Caki2 (cell line): ENCODE results near the gene ULBP1. TPM values are rescaled to one million over a fixed set of nuclear protein-coding genes. Genes with fewer than 3 reads are reported as not detected.
"Not testable (repeated sequence)": the region's sequence is repeated elsewhere in the genome, so short reads cannot be mapped to it uniquely, and the experiment has no call there.

ENCODE experiments used
- DNase-seq: peaks from one replicate; pipeline ENCODE4 v3.0.0-alpha.2; 2015; ENCODE audit warnings: low read depth
- in situ Hi-C: cut with HindIII; loops from 2 replicates; pipeline ENCODE4 v1.10.0; 2016; ENCODE audit warnings: low sequenced_read_pairs, low pct_unique_long_range_greater_than_20kb, mixed read lengths
- total RNA-seq: library from RNA; depleted of rRNA; stranded (reverse); fragments of >200 nt; shearing (Covaris generic); gene quantifications from 2 replicates; pipeline ENCODE4 v1.2.3, GENCODE V29; 2014; ENCODE audit warnings: low replicate concordance

The ULBP1 gene
- total RNA-seq, 1 experiment from 2014 or later: 0.57 TPM

DNA sequence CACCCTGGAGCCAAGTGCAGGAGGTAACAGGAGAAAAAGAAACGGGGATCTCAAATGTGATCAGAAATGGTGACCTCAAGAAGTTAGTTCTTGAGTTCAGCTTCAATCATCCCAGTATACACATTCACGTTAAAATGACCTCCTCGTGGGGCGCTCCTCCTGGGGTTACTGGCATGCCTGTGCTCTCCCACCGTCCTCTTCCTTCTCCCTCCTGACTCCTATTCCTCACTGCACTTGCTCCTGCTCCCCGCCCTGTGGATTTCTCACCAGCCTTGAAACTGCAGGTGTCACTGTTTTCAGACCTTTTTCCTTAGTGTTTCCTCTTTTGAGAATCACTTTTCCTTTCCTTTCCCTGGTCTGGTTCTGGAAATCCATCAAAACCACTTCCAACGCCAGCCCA lies 17.1 kb upstream of the ULBP1 start:
- DNase-seq, in situ Hi-C loops: not testable (repeated sequence)

DNA sequence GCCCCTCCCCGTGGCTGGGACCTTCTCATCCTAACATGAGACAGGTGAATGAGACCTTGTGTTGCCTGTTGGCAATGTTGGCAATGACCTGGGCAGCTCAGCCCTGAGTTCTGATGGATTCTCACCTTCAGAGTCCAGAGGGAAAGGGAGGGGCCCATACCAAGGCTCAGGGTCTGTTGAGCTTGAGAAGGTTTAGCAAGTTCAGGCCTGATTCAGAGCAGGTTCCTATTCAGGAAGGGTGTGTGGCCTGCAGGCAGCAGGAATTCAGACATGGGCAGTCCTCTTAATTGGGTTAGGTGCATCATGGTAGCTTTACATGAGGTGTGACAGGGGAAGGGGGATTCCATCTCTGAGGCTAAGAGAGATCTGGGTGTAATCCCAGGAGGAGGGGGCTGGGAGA lies 16.2 kb upstream of the ULBP1 start:
- DNase-seq, in situ Hi-C loops: not testable (repeated sequence)

DNA sequence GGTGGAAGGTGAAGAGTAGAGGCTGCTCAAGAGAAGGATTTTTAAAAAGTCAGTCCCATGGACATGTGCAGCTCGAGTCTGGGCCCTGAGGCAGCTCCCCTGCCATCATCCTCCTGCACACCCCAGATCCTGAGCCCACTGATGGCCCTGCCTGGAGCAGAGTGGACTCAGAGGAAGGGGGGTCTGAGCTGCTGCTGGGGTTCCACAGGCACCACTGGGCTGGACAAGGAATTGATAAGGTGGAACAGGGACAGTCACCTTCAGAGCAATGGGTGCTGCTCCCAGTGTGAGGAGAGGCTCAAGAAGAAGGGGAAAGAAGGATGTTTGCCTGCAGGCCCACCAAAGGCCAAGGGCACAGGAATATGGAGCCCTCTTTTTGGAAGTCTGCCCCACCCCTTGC lies 15.7 kb upstream of the ULBP1 start:
- in situ Hi-C loops: no loop called here

DNA sequence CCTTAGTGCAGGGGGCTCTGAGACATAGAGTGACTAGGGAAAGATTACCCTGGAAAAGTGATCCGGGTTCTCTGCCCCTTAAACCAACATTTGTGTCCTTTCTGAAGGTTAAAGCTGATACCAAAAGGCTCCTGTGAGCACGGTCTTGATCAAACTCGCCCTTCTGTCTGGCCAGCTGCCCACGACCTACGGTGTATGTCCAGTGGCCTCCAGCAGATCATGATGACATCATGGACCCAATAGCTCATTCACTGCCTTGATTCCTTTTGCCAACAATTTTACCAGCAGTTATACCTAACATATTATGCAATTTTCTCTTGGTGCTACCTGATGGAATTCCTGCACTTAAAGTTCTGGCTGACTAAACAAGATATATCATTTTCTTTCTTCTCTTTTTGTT lies 15.1 kb upstream of the ULBP1 start:
- DNase-seq: no peak
- in situ Hi-C loops: no loop called here

More for the DNA sequence above, 15.7 kb upstream of the ULBP1 start:
- no peak for DNase-seq

DNA sequence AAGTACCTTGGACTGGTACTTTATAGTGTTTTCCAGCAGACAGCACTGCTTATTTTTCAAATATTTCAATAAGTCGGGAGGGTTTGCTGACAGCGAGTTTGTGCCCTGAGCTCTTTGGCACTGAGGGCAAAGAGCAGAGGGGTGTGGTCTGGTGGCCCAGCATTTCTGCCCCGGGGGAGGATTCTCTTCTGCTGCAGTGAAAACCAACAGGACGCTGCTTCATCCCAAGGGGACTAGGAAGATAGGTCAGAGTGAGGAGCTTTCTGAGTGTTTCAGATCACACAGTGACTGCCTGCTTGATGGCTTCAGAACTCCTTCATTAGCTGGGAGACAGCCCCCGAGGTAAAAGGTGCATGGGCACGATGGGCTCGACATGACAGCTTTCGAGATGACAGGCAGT lies 13.3 kb upstream of the ULBP1 start:
- in situ Hi-C loops: no loop called here
- DNase-seq: no peak

DNA sequence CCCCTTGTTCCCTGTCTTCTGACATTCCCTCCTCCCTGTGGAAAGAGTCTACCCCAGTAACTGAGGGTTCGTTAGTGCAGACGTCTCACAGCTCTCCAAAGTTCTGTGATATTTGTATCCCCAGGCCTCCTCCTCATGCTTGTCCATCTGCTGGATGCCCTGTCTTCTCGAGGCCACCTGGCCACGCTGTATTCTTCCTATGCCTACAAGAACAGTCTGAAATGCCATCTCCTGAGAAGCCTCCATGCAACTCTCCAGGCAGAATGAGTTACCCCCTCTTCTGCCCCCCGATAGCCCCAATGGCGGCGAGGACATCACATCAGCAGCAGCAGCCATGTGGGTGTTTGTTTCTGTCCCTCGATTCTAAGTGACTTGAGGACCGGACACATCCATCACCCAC lies 12.6 kb upstream of the ULBP1 start:
- in situ Hi-C loops: no loop called here
- DNase-seq: no peak

DNA sequence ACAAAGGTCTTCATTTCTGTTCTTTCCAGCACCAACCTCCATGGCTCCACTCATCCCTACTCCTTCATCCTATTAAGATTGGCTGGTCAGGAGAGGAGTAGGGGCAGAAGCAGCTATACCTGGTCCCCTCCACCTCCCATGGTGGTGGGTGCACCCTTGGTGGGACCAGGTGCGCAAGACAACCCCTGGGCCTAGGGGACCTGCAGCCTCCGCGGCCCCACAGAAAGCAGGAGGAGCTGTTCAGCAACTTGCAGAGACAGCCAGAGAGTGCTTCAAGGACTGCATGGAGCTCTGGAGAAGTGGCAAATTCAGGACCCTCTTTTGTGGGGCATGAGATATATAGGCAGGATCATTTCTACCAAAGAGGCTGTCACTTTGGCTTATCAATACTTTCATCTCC lies 12.1 kb upstream of the ULBP1 start:
- in situ Hi-C loops: no loop called here
- DNase-seq: no peak

DNA sequence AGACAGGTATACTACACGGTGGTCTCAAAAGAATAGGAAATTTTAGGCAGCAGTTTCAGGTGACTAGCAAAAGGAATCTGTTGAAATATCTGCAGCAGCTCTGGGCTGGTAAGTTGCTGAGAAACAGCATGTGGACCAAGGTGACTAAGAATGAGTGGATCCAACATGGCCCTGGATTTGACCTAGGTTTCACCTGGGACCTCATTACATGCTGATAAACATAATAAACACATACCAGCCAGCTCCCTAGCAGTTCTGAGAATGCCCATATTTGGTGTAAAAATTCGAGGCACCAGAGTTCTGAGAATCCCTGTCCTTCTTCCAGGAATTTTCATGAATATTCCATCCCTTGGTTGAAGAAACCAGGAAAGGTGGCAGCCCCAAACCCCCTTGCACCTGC lies 10.4 kb upstream of the ULBP1 start:
- in situ Hi-C loops, DNase-seq: not testable (repeated sequence)

DNA sequence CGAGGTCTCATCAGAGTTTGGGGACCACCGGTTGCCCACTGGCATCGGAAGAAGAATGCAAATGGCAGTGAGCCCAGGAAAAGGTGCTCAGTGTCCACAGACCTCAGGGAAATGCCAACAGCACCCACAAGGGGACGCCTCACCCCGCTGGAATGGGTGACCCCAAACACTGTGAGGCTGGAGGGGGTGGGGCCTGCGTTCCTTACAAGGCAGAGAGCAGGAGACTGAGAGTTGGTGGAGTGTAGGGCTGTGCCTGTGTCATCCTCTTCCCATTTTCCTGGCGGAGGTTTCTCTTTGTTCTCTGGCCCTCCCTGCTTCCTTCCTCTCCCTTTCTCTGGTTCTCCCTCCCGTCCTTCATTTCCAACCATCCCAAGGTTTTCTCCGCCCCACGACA lies 9.8 kb upstream of the ULBP1 start:
- DNase-seq, in situ Hi-C loops: not testable (repeated sequence)

DNA sequence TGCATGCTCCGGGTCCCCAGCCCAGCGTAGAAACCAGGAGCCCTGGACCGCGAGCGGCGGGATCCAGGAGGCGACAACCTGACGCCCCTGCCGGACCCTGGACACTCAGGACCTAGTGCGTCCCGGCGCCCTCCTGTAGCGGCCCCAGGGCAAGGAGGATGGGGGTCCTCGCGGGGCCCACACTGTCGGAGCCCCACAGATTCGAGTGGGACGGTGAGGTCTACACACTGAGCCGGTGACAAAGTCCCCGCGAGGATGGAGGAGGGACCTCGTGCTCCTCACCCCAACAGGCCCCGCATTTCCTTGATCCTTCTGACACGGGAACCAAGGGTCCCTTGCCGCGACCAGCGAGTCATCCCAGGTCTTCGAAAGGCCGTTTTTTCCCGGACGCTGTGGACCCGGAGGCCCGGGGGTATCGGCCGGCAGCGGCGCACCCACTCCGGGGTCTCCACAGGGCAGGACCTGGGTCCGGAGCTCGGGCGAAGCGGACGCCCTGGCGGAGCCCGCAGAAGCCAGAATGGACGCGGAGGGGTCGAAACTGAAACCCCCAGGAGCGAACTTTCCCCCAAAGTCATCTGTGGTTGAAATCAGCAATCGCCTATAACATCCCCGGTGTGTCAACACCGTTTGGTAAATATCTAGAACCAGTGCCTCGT lies 9.3 kb upstream of the ULBP1 start:
- in situ Hi-C loops, DNase-seq: not testable (repeated sequence)

DNA sequence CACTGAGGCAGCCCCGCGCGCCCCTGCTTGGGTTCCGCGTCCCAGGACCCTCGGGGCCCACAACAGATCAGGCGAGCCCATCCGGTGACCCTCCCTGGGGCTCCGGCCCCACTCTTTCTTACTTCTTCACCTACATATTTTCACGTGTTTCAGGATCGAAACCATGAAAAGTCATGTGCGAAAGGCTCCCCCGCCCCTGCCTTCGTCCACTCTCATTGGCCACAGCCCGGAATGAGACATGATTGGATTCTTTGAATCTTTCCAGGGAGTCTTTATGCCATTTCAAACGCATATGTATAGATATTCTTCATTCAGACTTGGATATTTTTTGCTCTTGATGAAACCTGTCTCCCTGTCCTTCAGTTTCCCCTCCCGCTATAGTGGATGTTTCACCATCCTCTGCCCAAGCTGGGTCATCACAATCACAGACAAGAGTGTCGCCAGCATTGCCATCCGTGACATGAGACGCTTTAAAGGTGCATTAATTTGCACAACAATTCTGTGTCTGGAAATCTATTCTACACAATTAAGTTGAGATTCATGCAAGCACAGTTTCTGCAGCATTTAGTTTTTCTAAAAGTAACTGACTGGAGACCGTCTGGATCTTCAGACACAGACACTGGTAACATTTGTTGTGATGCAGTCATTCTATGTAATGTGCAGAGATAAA lies 8.6 kb upstream of the ULBP1 start:
- DNase-seq, in situ Hi-C loops: not testable (repeated sequence)

DNA sequence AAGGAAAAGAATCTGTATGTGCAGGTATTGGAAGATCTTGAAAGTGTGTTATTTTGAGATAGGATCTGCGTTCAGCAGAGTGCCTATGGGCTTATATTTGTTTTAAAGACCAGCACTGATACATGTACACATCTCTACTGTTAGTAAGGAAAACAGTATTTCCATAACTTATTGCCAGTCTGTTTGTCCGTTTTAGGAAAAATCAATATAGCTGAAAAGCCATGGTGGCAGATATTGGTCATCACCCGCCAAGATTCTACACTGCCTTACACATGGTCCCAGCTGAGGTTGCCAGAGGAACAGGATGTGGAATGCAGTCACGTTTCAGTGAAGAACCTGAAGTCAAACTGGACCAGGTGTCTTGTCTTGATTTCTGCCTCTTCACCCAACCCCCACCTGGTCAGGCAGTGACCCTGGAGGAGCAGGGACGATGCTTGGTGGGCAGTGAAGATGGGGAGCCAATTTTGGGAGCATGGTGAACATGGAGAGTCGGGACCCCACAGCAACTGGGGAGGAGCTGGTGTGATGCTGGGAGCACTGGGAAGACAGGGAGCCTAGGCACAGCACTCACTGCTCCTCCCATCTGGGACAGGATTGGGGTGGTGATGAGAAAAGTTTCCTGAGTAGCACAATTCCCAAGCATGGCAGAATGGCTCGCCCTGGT lies 8.0 kb upstream of the ULBP1 start:
- DNase-seq, in situ Hi-C loops: not testable (repeated sequence)

DNA sequence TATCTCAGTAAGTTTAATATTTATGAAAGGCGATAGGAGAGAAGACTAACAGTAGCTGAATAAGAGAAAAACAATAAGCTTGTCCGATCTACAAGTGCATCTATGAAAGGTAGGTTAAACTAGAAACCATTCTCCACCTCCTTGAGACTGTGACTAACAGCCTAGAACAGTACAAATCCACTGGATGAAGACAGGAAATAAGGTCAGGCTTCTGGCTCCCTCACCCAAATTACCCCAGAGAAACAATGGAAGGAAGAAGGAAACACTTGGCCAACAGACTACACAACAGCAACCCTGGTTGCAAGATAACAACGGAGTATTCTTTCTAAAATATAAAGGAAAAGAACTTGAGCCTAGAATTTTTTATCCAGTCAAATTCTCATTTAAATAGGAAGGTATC lies 5.6 kb upstream of the ULBP1 start:
- in situ Hi-C loops, DNase-seq: not testable (repeated sequence)

DNA sequence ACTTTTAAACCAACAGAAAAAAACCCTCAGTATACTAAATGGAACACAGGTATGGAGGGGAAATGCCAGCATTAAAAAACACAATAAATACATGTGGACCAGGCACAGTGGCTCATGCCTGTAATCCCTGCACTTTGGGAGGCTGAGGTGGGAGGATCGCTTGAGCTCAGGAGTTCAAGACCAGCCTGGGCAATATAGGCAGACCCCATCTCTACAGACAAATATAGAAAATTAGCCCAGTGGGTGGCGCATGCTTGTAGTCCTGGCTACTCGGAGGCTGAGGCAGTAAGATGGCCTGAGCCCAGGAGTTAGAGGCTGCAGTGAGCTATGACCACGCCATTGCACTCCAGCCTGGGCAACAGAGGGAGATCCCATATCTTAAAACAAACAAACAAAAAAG lies 3.9 kb upstream of the ULBP1 start:
- in situ Hi-C loops, DNase-seq: not testable (repeated sequence)

DNA sequence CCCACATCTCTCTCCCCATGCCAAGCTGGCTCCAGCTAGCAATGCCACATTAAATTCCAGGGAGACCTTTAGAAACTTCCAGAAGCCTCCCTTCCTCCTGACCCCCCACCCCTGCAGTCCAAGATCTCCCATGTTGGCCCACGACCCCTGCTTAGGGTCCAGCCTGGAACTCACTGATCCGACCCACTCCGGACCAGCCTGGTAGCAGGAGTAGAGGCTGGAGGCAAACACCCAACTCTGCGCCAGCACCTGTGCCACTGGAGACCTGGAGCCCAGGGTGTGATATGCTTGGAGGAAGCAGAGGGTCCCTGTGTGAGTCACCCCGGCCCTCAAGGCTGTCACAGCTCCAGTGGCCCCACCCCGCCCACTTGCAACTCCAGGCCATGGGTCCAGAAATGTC lies 3.3 kb upstream of the ULBP1 start:
- DNase-seq: no peak
- in situ Hi-C loops: no loop called here

DNA sequence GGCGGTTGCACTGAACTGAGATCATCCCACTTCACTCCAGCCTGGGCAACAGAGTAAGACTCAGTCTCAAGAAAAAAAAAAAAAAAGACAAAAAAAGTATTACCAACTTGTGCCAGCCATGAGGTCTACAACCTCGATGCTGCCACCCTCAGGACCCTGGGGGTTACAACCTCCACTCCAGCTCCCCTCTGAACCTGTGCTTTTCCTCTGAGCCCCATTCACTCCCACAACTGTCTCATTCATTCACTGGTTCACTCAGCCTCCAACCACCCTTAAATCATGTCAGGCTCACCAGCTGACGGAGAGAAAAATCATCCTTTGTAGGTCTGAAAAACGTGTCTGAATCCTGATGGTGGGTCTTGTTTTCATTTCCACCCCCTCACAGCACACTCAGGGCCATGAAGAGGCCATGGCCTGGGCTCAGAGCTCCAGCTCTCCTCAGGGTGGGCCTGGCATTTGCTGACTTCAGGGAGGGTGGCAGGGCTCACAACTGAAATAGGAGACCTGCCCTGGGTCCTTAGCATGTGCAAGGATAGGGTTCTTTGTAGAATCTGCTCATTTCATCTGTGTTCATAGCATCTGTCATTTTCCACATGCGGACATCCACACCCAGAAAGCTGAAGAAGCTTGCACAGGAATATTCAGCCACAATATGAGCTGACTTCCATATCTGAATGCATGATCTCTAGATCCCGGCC lies 1.9 kb upstream of the ULBP1 start:
- in situ Hi-C loops: no loop called here
- no peak for DNase-seq

DNA sequence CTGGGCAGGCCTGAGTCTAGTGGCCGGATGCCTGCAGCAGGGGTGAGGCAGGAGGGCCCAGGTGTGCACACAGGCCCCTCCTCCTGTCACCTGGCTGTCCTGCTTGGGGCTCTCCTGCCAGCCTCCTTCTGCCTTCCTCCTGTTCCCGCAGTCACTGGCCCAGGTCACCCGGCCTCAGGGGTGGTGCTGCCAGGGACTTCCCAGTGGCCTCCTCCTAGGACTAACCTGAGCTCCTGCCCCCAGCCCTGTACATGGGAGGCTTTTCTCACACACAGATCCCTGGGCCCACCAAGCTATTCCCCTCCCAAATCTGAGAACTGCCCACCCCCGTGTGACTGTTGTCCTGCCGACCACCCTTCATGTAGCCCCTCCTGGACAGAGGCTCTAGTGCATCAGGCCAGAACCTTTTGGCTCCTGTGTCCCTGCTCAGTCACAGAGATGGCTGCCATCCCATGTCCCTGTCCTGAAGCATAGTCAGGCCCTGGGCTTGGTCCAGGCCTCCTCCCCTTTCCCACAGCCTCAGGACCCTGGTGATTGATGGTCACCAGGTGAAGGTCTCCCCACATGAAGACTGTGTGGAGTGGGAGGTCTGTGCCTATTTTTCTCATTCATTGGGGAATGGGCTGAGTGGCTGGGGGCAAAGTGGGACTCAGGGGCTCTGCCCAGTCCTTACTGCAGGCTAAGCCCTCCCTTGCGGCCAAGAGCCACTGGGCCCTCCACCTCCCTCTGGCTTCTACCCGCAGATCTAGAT lies 1.1 kb upstream of the ULBP1 start:
- no peak for DNase-seq
- in situ Hi-C loops: no loop called here

DNA sequence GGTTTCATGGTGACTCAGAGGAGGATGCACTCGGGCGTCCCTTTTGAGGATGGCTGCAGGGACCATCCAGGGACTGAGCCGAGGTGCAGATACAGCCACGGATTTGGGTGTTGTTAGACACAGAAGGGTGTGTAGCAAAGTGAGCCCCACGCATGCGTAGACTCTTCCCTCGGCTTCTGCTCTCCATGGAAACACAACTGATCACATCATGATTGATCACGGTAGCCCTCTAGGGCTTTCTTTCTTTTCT lies 606 bp upstream of the ULBP1 start:
- peak; percentile 76 for DNase-seq
- in situ Hi-C loops: no loop called here
